Ovary (tissue), 3 donors: ENCODE measurements around the gene SSX4B.
"Not testable (repeated sequence)": the region's sequence is repeated elsewhere in the genome, so short reads cannot be mapped to it uniquely, and the experiment has no call there.

Experiments used
- EP300 ChIP-seq: sonication (generic); formaldehyde crosslinking; IDR thresholded peaks from one replicate; pipeline ENCODE4 v1.6.1; 2017; ENCODE audit warnings: antibody characterized with exemption
- TF ChIP-seq, protein P1 (sequence below), 3 donors: fragments of 450-650 bp in 2 of 3; fragments of 200-600 bp in 1 of 3; IDR thresholded peaks; one replicate each; pipeline versions ENCODE4 v1.5.1 to v1.8.0; 2016 to 2022; ENCODE audit warnings: antibody characterized with exemption in 3 of 3, mild to moderate bottlenecking in 1 of 3
- donor health status: DM: no; HTN: no; CAD: no.

DNA sequence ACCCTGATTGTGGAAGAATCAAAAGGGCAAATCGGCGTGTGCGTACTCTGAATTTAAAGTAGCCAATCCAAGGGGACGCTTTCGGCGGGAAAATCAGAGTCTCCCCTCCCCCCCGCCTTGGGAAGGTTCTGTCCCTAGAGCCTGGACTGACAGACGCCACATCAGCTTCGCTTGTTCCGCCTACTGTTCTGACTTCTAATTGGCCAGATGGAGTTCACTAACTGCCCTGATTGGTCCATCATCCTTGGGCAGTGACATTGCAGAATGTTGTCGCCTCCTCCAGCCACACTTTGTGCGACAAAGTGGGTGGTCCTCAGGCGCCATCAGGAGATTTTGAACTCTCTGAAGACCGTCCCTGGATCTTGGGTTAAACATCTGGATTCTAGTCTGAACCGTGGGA is at the start of gene SSX4B:
- TF ChIP-seq, protein P1, sequence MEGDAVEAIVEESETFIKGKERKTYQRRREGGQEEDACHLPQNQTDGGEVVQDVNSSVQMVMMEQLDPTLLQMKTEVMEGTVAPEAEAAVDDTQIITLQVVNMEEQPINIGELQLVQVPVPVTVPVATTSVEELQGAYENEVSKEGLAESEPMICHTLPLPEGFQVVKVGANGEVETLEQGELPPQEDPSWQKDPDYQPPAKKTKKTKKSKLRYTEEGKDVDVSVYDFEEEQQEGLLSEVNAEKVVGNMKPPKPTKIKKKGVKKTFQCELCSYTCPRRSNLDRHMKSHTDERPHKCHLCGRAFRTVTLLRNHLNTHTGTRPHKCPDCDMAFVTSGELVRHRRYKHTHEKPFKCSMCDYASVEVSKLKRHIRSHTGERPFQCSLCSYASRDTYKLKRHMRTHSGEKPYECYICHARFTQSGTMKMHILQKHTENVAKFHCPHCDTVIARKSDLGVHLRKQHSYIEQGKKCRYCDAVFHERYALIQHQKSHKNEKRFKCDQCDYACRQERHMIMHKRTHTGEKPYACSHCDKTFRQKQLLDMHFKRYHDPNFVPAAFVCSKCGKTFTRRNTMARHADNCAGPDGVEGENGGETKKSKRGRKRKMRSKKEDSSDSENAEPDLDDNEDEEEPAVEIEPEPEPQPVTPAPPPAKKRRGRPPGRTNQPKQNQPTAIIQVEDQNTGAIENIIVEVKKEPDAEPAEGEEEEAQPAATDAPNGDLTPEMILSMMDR (IDR thresholded peaks at IDR 0.05), result not testable (repeated sequence)
- TF ChIP-seq EP300, result not testable (repeated sequence)
